CD14-positive monocyte (primary cell): Measurements from ENCODE around the gene EFHC1. TPM values are rescaled to one million over a fixed set of nuclear protein-coding genes. Genes with fewer than 3 reads are reported as not detected.

ENCODE experiments used
- DNase-seq, 3 donors: peaks; one replicate each; pipeline ENCODE4 v3.0.0-alpha.2; 2011 to 2022
- H2AFZ ChIP-seq: 2 replicates; pipeline ENCODE4 v1.6.0; 2012; ENCODE audit warnings: mild to moderate bottlenecking, low read depth, low read length, inconsistent platforms; ENCODE audit not compliant: insufficient read depth, poor library complexity, severe bottlenecking
- H3K27ac ChIP-seq, 2 donors: 1 replicate in 1 of 2; 2 replicates in 1 of 2; pipeline ENCODE4 v1.5.1; 2012 to 2013; ENCODE audit warnings: low read length in 2 of 2, control low read depth in 1 of 2, inconsistent platforms in 1 of 2, low read depth in 1 of 2, mild to moderate bottlenecking in 1 of 2
- H3K27me3 ChIP-seq, 2 donors: one replicate each; pipeline versions ENCODE4 v1.6.0 to v1.6.1; 2011 to 2013; ENCODE audit warnings: low read length in 2 of 2; ENCODE audit not compliant: control insufficient read depth in 2 of 2, insufficient read depth in 2 of 2
- H3K36me3 ChIP-seq, 2 donors: replicated peaks in 1 of 2; 1 replicate in 1 of 2; 2 replicates in 1 of 2; pipeline versions ENCODE4 v1.5.1 to v1.6.1; 2012 to 2013; ENCODE audit warnings: low read length in 2 of 2, control low read depth in 1 of 2, inconsistent platforms in 1 of 2, mild to moderate bottlenecking in 1 of 2; ENCODE audit not compliant: insufficient read depth in 2 of 2, control insufficient read depth in 1 of 2
- H3K4me1 ChIP-seq, 2 donors: 1 replicate in 1 of 2; 2 replicates in 1 of 2; pipeline versions ENCODE4 v1.5.1 to v1.6.1; 2012 to 2013; ENCODE audit warnings: low read length in 2 of 2, control low read depth in 1 of 2, inconsistent platforms in 1 of 2, mild to moderate bottlenecking in 1 of 2, moderate library complexity in 1 of 2; ENCODE audit not compliant: insufficient read depth in 2 of 2, control insufficient read depth in 1 of 2
- H3K4me2 ChIP-seq: replicated peaks from 2 replicates; pipeline ENCODE3; 2012; ENCODE audit warnings: low read length, moderate library complexity, mild to moderate bottlenecking; ENCODE audit not compliant: poor library complexity, severe bottlenecking; ENCODE audit errors: extremely low read depth
- H3K4me3 ChIP-seq, 3 experiments: fragments of 200-600 bp in 1 of 3; sonication (generic) in 1 of 3; replicated peaks in 1 of 3; 1 replicate in 2 of 3; 2 replicates in 1 of 3; pipeline ENCODE4 v1.5.1; 2011 to 2013; ENCODE audit warnings: low read length in 3 of 3, mild to moderate bottlenecking in 3 of 3, control low read depth in 2 of 3, low read depth in 2 of 3, inconsistent platforms in 1 of 3, moderate library complexity in 1 of 3
- H3K79me2 ChIP-seq: 2 replicates; pipeline ENCODE4 v1.6.0; 2012; ENCODE audit warnings: mild to moderate bottlenecking, control low read depth, inconsistent platforms, low read length, moderate library complexity; ENCODE audit not compliant: insufficient read depth
- H3K9ac ChIP-seq: 2 replicates; pipeline ENCODE4 v1.6.0; 2017; ENCODE audit warnings: low read length, mild to moderate bottlenecking; ENCODE audit not compliant: insufficient read depth, poor library complexity, severe bottlenecking
- H3K9me3 ChIP-seq, 2 donors: replicated peaks in 1 of 2; 1 replicate in 1 of 2; 2 replicates in 1 of 2; pipeline versions ENCODE4 v1.5.1 to v1.6.1; 2012 to 2013; ENCODE audit warnings: low read length in 2 of 2, control low read depth in 1 of 2; ENCODE audit not compliant: control insufficient read depth in 1 of 2, insufficient read depth in 1 of 2
- H4K20me1 ChIP-seq: 2 replicates; pipeline ENCODE4 v1.6.0; 2012; ENCODE audit warnings: mild to moderate bottlenecking, low read length, control low read depth, moderate library complexity; ENCODE audit not compliant: insufficient read depth
- H3K27ac Mint-ChIP-seq, 7 donors: one replicate each; pipeline ENCODE4 v1.8.0; 2020; ENCODE audit warnings: mild to moderate bottlenecking in 7 of 7, mixed read lengths in 7 of 7, moderate library complexity in 6 of 7, inconsistent platforms in 2 of 7
- H3K27me3 Mint-ChIP-seq, 3 donors: one replicate each; pipeline ENCODE4 v1.8.0; 2021 to 2022; ENCODE audit warnings: low read depth in 3 of 3, mild to moderate bottlenecking in 3 of 3, mixed read lengths in 3 of 3, moderate library complexity in 3 of 3, inconsistent platforms in 1 of 3
- H3K36me3 Mint-ChIP-seq, 2 donors: one replicate each; pipeline ENCODE4 v1.8.0; 2020; ENCODE audit warnings: mixed read lengths in 2 of 2, inconsistent platforms in 1 of 2, mild to moderate bottlenecking in 1 of 2
- H3K4me1 Mint-ChIP-seq: one replicate; pipeline ENCODE4 v1.8.0; 2020; ENCODE audit warnings: mild to moderate bottlenecking, mixed read lengths
- H3K4me3 Mint-ChIP-seq, 2 donors: one replicate each; pipeline ENCODE4 v1.8.0; 2020; ENCODE audit warnings: mild to moderate bottlenecking in 2 of 2, mixed read lengths in 2 of 2, moderate library complexity in 1 of 2
- H3K9me3 Mint-ChIP-seq, 7 donors: one replicate each; pipeline ENCODE4 v1.8.0; 2020 to 2022; ENCODE audit warnings: mixed read lengths in 7 of 7, mild to moderate bottlenecking in 6 of 7, moderate library complexity in 6 of 7, inconsistent platforms in 2 of 7
- CTCF ChIP-seq: fragments of 200-600 bp; IDR thresholded peaks from one replicate; pipeline ENCODE4 v1.8.0; 2022; ENCODE audit warnings: antibody characterized with exemption, mild to moderate bottlenecking
- WGBS: methylation state at CpG from one replicate; pipeline ENCODE4 v1.1.5; 2013; ENCODE audit warnings: missing lambda C conversion rate; ENCODE audit not compliant: insufficient coverage; 5-methylcytosine and 5-hydroxymethylcytosine counted together
- intact Hi-C, 2 donors: fragments of 100-400 bp; cut with micrococcal nuclease; formaldehyde crosslinking; loops; one replicate each; pipeline versions ENCODE4 v1.15.0 to v1.15.1; 2023
- polyA plus RNA-seq, 3 donors: library from polyadenylated mRNA; depleted of rRNA in 1 of 3; unstranded in 2 of 3; stranded (reverse) in 1 of 3; fragments of 300-500 nt in 2 of 3; fragments of >200 nt in 1 of 3; fragmentation: Illumina TruSeq in 2 of 3; gene quantifications; 1 replicate in 2 of 3; 2 replicates in 1 of 3; pipeline ENCODE4 v1.2.3, GENCODE V29; 2012 to 2021

EFHC1 gene
- polyA plus RNA-seq, 3 donors, result 0.30 to 13.5 (median 2.3) TPM

DNA sequence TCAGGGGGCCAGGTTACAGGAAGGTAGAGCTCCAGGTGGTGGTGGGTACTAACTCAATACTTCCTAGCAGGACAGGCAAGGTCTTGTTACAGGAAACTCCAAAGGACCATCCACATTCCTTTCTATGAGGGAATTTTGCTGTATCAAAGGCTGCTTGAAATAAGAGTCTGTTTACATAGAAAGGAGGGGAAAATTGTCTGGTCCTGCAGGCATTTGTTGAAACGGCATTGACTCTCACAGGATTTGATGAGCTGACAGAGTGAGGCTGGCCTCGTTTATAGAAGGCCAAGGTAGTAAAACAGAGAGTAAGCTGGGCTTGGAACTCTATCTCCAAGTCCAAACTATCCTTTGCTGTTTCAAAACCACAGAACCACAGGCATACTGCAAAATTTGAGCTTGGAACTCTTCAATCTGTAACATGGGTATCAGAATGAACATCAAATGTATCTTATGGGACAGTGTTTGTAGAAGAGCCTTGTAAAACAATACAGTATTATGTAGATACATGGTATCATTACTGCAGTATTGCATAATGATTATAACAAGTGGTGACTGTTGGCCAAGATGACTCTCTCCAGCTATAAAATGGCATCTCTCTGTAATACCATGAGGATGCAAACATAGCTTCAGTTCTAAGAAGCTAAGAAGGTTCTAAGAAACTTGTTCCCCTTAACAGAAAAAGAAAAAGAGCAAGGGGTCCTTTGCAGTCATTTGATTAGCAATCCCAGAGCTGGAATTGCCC lies 95.2 kb downstream of the EFHC1 start:
- H3K27ac ChIP-seq, result no peak overlapping the region
- TF ChIP-seq CTCF, result no peak
- no peak overlapping the region for H3K4me3 Mint-ChIP-seq
- peaks cover 62 to 99% of the 10 kb centered on the region in 2 donors for H3K36me3 ChIP-seq
- H2AFZ ChIP-seq, result no peak overlapping the region
- intact Hi-C loops, result no loop called here
- peak overlapping the region in 2 of 7 donors; percentile 15 to 75 for H3K27ac Mint-ChIP-seq
- peaks cover 3% of the 10 kb centered on the region for H3K79me2 ChIP-seq
- peaks cover 0 to 5% (median 2%) of the 10 kb centered on the region in 3 donors for H3K27me3 Mint-ChIP-seq
- no peaks in the 10 kb centered on the region for H3K27me3 ChIP-seq
- peaks cover 19% of the 10 kb centered on the region for H3K4me1 Mint-ChIP-seq
- no peak overlapping the region for H3K4me2 ChIP-seq
- no peak overlapping the region for H3K4me3 ChIP-seq
- no peaks in the 10 kb centered on the region for H3K4me1 ChIP-seq
- no peaks in the 10 kb centered on the region for H3K9me3 Mint-ChIP-seq
- WGBS, result no CpG with 5 or more reads among the region's 2 CpGs
- H3K36me3 Mint-ChIP-seq, result peaks cover 85 to 92% of the 10 kb centered on the region in 2 donors
- peaks cover 10% of the 10 kb centered on the region for H4K20me1 ChIP-seq
- no peaks in the 10 kb centered on the region for H3K9me3 ChIP-seq
- H3K9ac ChIP-seq, result no peak overlapping the region
- no peak for DNase-seq

- Mint-ChIP-seq H3K4me1 (peaks cover 19% of the 10 kb centered on the region), H3K36me3 (peaks cover 82 to 88% of the 10 kb centered on the region in 2 donors), H3K9me3 (no peaks in the 10 kb centered on the region), H3K27ac (peak overlapping the region in 2 of 7 donors; percentile 17 to 37), H3K27me3 (peaks cover 0 to 5% (median 2%) of the 10 kb centered on the region in 3 donors), H3K4me3 (no peak overlapping the region)
- H3K79me2 ChIP-seq, result peaks cover 3% of the 10 kb centered on the region
- DNase-seq, result no peak
- intact Hi-C loops, result no loop called here
- no peak overlapping the region for H3K9ac ChIP-seq
- H2AFZ ChIP-seq, result no peak overlapping the region
- no peaks in the 10 kb centered on the region for H3K27me3 ChIP-seq
- no peak overlapping the region for H3K27ac ChIP-seq
- H3K4me2 ChIP-seq, result no peak overlapping the region
- peaks cover 56 to 93% of the 10 kb centered on the region in 2 donors for H3K36me3 ChIP-seq
- no CpG with 5 or more reads among the region's 1 CpG for whole genome bisulfite sequencing
- no peak for TF ChIP-seq CTCF
- peaks cover 10% of the 10 kb centered on the region for H4K20me1 ChIP-seq
- no peaks in the 10 kb centered on the region for H3K9me3 ChIP-seq
- H3K4me3 ChIP-seq, result no peak overlapping the region
- no peaks in the 10 kb centered on the region for H3K4me1 ChIP-seq
Measured at GRCh38 chr6:52516269-52516668, 96.1 kb downstream of the EFHC1 start.
